Kidney (tissue), 14 donors: ENCODE data around the gene GSN. TPM values are rescaled to one million over a fixed set of nuclear protein-coding genes. Genes with fewer than 3 reads are reported as not detected.

Source experiments
- DNase-seq, 5 donors: peaks; one replicate each; pipeline ENCODE4 v3.0.0-alpha.2; 2013 to 2020
- FAIRE-seq: peaks from 2 replicates; lab custom pipeline; 2012; peaks lifted over from hg19 to GRCh38; lab: Jason Lieb, UNC
- H3K27ac ChIP-seq, 2 donors: one replicate each; pipeline ENCODE4 v1.7.0; 2013; ENCODE audit warnings: low read depth in 2 of 2, low read length in 2 of 2, inconsistent platforms in 1 of 2
- H3K27me3 ChIP-seq: one replicate; pipeline ENCODE4 v1.7.1; 2013; ENCODE audit warnings: low read length, inconsistent platforms; ENCODE audit not compliant: control insufficient read depth, insufficient read depth
- H3K36me3 ChIP-seq, 3 donors: one replicate each; pipeline versions ENCODE4 v1.7.0 to v1.7.1; 2013; ENCODE audit warnings: low read length in 3 of 3, control low read depth in 1 of 3, inconsistent platforms in 1 of 3; ENCODE audit not compliant: insufficient read depth in 3 of 3, control insufficient read depth in 2 of 3
- H3K4me1 ChIP-seq, 3 donors: one replicate each; pipeline versions ENCODE4 v1.7.0 to v1.7.1; 2013; ENCODE audit warnings: low read length in 3 of 3, inconsistent platforms in 1 of 3, low read depth in 1 of 3; ENCODE audit not compliant: control insufficient read depth in 2 of 3, insufficient read depth in 2 of 3
- H3K4me3 ChIP-seq, 3 donors: one replicate each; pipeline versions ENCODE4 v1.7.0 to v1.8.1; 2013; ENCODE audit warnings: low read length in 3 of 3, control low read depth in 1 of 3, inconsistent platforms in 1 of 3
- H3K9ac ChIP-seq, 3 donors: one replicate each; pipeline versions ENCODE4 v1.7.0 to v1.7.1; 2013; ENCODE audit warnings: low read length in 3 of 3, control low read depth in 1 of 3, inconsistent platforms in 1 of 3
- H3K9me3 ChIP-seq, 3 donors: one replicate each; pipeline versions ENCODE4 v1.7.0 to v1.7.1; 2013; ENCODE audit warnings: low read length in 3 of 3, control low read depth in 1 of 3, inconsistent platforms in 1 of 3; ENCODE audit not compliant: control insufficient read depth in 2 of 3, insufficient read depth in 1 of 3
- CTCF ChIP-seq: IDR thresholded peaks from 3 replicates; pipeline ENCODE4 v1.5.1; 2012; ENCODE audit warnings: mild to moderate bottlenecking, moderate library complexity, borderline replicate concordance; ENCODE audit not compliant: insufficient read depth; ENCODE audit errors: extremely low read depth
- intact Hi-C: fragments of 100-400 bp; cut with DNase I; formaldehyde crosslinking; loops from one replicate; pipeline ENCODE4 v1.11.1; 2022
- polyA plus RNA-seq: library from polyadenylated mRNA; stranded (reverse); fragments of 350-450 nt; fragmentation: Illumina TruSeq; extraction: RNeasy Lipid Tissue Mini Kit (QIAGEN cat#74804); gene quantifications from one replicate; pipeline ENCODE4 v1.2.3, GENCODE V29; 2014; ENCODE audit warnings: low read depth, low replicate concordance; ENCODE audit not compliant: insufficient read depth
- total RNA-seq: library from RNA; stranded (reverse); fragmentation: NEBNext Ultra II Directional; extraction: Animal tissue kit (Norgen Biotek cat#: 25700); gene quantifications from one replicate; pipeline ENCODE4 v1.2.1, GENCODE V29; 2021
- donor health status: control.
- donor health status: control.
- donor health status: control.
- donor health status: control.
- donor health status: control.
- donor health status: DM: yes; HTN: yes; CAD: no.
- donor health status: Normal renal cell carcinoma (clear cell type).

GSN gene
- total and polyA plus RNA-seq, 2 donors from 2014 or later: 235 to 511 TPM

- FAIRE-seq (no peak), DNase-seq (no peak)
- intact Hi-C loops: no loop called here
- Histone ChIP-seq H3K27ac (peak overlapping the region; percentile 45 to 86), H3K4me3 (no peak overlapping the region), H3K36me3 (peaks cover 5 to 46% (median 41%) of the 10 kb centered on the region in 3 donors), H3K4me1 (peaks cover 0 to 2% (median 0%) of the 10 kb centered on the region in 3 donors), H3K27me3 (no peaks in the 10 kb centered on the region), H3K9me3 (no peaks in the 10 kb centered on the region), H3K9ac (no peak overlapping the region)
- no peak for TF ChIP-seq CTCF
These were observed 56.4 kb downstream of the GSN start for GRCh38 chr9:121324316-121324715.

- H3K27me3 ChIP-seq: no peaks in the 10 kb centered on the region
- no peak for TF ChIP-seq CTCF
- FAIRE-seq (no peak), DNase-seq (no peak)
- intact Hi-C loops: no loop called here
- H3K27ac ChIP-seq: peak overlapping the region; percentile 45 to 86
- peaks cover 7 to 50% (median 45%) of the 10 kb centered on the region in 3 donors for H3K36me3 ChIP-seq
- no peaks in the 10 kb centered on the region for H3K9me3 ChIP-seq
- H3K4me1 ChIP-seq: peaks cover 0 to 2% (median 0%) of the 10 kb centered on the region in 3 donors
- no peak overlapping the region for H3K4me3 ChIP-seq
- no peak overlapping the region for H3K9ac ChIP-seq
These were observed 56.8 kb downstream of the GSN start for GRCh38 chr9:121324755-121325154.

- DNase-seq (no peak), FAIRE-seq (no peak)
- Histone ChIP-seq H3K4me1 (peaks cover 0 to 2% (median 0%) of the 10 kb centered on the region in 3 donors), H3K9me3 (no peaks in the 10 kb centered on the region), H3K9ac (no peak overlapping the region), H3K36me3 (peaks cover 7 to 55% (median 47%) of the 10 kb centered on the region in 3 donors), H3K27ac (peak overlapping the region; percentile 75 to 86), H3K27me3 (no peaks in the 10 kb centered on the region), H3K4me3 (no peak overlapping the region)
- intact Hi-C loops: no loop called here
- no peak for TF ChIP-seq CTCF
These were observed 57.4 kb downstream of the GSN start for GRCh38 chr9:121325387-121325786.
